Dendritic cell treated with granulocyte-macrophage colony-stimulating factor and Interleukin-4, amounts not matched to agents 40 ng/mL and 50 ng/mL, for 4 days (primary cell): ENCODE results near the gene CST3.
A peak's percentile ranks its signal among the peaks of the same experiment; 100 is the strongest.
"Not testable (repeated sequence)": the region's sequence is repeated elsewhere in the genome, so short reads cannot be mapped to it uniquely, and the experiment has no call there.

Experiments
- H3K27ac Mint-ChIP-seq: one replicate; pipeline ENCODE4 v1.8.0; 2022; ENCODE audit warnings: mild to moderate bottlenecking, mixed read lengths
- H3K27me3 Mint-ChIP-seq: one replicate; pipeline ENCODE4 v1.8.0; 2022; ENCODE audit warnings: mild to moderate bottlenecking, mixed read lengths
- H3K36me3 Mint-ChIP-seq: one replicate; pipeline ENCODE4 v1.8.0; 2022; ENCODE audit warnings: low read depth, mixed read lengths
- H3K4me1 Mint-ChIP-seq: one replicate; pipeline ENCODE4 v1.8.0; 2022; ENCODE audit warnings: low read depth, mixed read lengths
- H3K4me3 Mint-ChIP-seq: one replicate; pipeline ENCODE4 v1.8.0; 2022; ENCODE audit warnings: mild to moderate bottlenecking, moderate library complexity, mixed read lengths
- H3K9me3 Mint-ChIP-seq: one replicate; pipeline ENCODE4 v1.8.0; 2022; ENCODE audit warnings: mixed read lengths
- intact Hi-C: fragments of 100-400 bp; cut with micrococcal nuclease; formaldehyde crosslinking; loops from one replicate; pipeline ENCODE4 v1.15.0; 2022

CST3 gene

DNA sequence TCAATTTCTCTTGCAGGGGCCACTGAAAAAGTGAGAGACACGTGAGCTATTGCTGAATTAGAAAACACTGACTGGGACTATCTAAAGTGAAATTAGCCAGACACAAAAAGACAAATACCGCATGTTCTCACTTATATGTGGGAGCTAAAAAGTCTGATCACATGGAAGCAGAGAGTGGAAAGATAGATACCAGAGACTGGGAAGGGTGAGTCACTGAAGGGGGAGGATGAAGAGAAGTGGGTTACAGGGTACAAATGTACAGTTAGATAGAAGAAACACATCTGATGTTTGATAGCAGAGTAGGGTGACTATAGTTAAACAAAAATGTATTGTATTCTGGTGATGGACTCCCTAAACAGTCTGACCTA, 13.4 kb downstream of the CST3 start:
- peak overlapping the region; percentile 34 for H3K27ac Mint-ChIP-seq
- H3K4me1 Mint-ChIP-seq: peaks cover 80% of the 10 kb centered on the region
- intact Hi-C loops: loop anchor here (5.0 kb wide), 1 partner anchor 33 kb away; no protein-coding TSS in a partner anchor
- H3K4me3 Mint-ChIP-seq: no peak overlapping the region
- H3K27me3 Mint-ChIP-seq: peaks cover 8% of the 10 kb centered on the region
- peaks cover 15% of the 10 kb centered on the region for H3K36me3 Mint-ChIP-seq
- H3K9me3 Mint-ChIP-seq: no peaks in the 10 kb centered on the region

DNA sequence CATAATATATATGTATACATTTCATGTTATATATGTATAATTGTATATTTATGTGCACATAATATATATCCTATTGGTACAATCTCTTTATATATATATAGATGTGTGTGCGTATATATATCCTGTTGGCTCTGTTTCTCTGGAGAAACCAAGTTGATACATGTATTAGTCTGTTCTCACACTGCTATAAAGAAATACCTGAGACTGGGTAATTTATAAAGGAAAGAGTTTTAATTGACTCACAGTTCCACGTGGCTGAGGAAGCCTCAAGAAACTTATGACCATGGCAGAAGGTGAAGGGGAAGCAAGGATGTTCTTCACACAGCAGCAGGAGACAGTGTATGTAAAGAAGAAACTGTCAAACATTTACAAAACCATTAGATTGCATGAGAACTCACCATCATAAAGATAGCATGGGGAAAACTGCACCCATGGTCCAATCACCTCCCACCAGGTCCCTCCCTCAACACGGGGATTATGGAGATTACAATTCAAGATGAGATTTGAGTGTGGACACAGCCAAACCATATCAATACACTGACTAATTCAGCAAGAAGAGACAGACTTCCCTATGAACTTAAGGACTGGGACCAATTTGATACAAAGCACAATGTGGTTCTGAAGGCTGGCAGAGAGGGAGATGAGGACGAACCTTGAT, 14.0 kb downstream of the CST3 start:
- H3K4me3 Mint-ChIP-seq: no peak overlapping the region
- H3K27ac Mint-ChIP-seq: peak overlapping the region; percentile 34
- H3K27me3 Mint-ChIP-seq: peaks cover 10% of the 10 kb centered on the region
- peaks cover 75% of the 10 kb centered on the region for H3K4me1 Mint-ChIP-seq
- no peaks in the 10 kb centered on the region for H3K9me3 Mint-ChIP-seq
- H3K36me3 Mint-ChIP-seq: peaks cover 10% of the 10 kb centered on the region
- intact Hi-C loops: loop anchor here (5.0 kb wide), 1 partner anchor 34 kb away; no protein-coding TSS in a partner anchor

DNA sequence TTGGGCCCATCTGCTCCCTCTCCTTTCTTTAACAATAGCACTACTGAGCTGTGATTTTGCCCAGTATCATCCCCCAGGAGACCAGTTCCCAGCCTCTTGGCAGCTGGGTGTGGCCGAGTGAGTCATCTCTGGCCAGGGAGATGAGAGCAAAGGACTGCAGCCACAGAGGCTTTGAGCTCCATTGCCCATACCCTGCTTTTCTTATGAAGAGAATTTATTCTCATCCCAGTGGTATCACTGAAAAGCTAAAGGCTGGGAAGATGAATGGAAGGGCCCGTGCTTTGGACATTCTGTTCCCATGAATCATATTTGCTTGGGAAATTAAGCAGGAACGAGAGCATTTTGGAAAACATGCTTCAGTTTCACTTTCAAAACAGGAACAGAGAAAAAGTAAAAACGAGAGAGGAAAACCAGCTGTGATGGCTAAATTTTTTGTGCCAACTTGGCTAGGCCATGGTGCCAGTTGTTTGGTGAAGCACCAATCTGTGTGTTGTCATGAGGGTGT, 14.9 kb downstream of the CST3 start:
- H3K27me3 Mint-ChIP-seq: peaks cover 16% of the 10 kb centered on the region
- peaks cover 74% of the 10 kb centered on the region for H3K4me1 Mint-ChIP-seq
- peaks cover 2% of the 10 kb centered on the region for H3K36me3 Mint-ChIP-seq
- no peaks in the 10 kb centered on the region for H3K9me3 Mint-ChIP-seq
- H3K4me3 Mint-ChIP-seq: peak overlapping the region; percentile 60
- peak overlapping the region; percentile 95 for H3K27ac Mint-ChIP-seq
- intact Hi-C loops: loop anchor here (5.0 kb wide), 1 partner anchor 34 kb away; no protein-coding TSS in a partner anchor

DNA sequence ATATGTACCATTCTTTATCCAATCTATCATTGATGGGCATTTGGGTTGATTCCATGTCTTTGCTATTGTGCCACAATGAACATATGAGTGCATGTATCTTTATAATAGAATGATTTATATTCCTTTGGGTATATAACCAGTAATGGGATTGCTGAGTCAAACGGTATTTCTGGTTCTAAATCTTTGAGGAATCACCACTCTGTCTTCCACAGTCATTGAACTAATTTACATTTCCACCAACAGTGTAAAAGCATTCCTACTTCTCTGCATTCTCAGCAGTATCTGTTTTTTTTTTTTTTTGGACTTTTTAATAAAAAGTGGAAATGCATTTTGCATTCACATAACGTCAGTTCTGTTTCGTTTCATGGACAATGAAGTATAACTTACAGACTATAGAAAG, 15.4 kb downstream of the CST3 start:
- H3K27me3 Mint-ChIP-seq: peaks cover 16% of the 10 kb centered on the region
- peaks cover 76% of the 10 kb centered on the region for H3K4me1 Mint-ChIP-seq
- H3K27ac Mint-ChIP-seq: peak overlapping the region; percentile 95
- not testable (repeated sequence) for H3K36me3 Mint-ChIP-seq, H3K9me3 Mint-ChIP-seq
- intact Hi-C loops: loop anchor here (5.0 kb wide), 1 partner anchor 35 kb away; no protein-coding TSS in a partner anchor
- H3K4me3 Mint-ChIP-seq: peak overlapping the region; percentile 60

DNA sequence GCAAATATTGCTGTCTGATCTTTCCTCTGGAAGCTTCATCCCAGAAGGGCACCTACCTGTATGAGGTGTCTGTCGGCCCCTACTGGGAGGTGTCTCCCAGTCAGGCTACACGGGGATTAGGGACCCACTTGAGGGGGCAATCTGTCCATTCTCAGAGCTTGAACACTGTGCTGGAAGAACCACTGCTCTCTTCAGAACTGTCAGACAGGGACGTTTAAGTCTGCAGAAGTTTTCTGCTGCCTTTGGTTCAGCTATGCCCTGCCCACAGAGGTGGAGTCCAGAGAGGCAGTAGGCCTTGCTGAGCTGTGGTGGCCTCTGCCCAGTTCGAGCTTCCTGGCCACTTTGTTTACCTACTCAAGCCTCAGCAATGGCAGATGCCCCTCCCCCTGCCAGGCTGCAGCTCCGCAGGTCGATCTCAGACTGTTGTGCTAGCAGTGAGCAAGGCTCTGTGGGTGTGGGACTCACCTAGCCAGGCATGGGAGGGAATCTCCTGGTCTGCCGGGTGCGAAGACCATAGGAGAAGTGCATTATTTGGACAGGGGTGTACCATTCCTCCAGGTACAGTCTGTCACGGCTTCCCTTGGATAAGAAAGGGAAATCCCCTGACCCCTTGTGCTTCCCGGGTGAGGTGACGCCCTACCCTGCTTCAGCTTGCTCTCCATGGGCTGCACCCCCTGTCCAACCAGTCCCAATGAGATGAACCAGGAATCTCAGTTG, 16.9 kb downstream of the CST3 start:
- intact Hi-C loops: loop anchor here (5.0 kb wide), 1 partner anchor 36 kb away; no protein-coding TSS in a partner anchor
- Mint-ChIP-seq H3K27ac (peak overlapping the region; percentile 15), H3K27me3 (peaks cover 16% of the 10 kb centered on the region), H3K4me1 (peaks cover 74% of the 10 kb centered on the region)
- H3K36me3 Mint-ChIP-seq, H3K4me3 Mint-ChIP-seq, H3K9me3 Mint-ChIP-seq: not testable (repeated sequence)

DNA sequence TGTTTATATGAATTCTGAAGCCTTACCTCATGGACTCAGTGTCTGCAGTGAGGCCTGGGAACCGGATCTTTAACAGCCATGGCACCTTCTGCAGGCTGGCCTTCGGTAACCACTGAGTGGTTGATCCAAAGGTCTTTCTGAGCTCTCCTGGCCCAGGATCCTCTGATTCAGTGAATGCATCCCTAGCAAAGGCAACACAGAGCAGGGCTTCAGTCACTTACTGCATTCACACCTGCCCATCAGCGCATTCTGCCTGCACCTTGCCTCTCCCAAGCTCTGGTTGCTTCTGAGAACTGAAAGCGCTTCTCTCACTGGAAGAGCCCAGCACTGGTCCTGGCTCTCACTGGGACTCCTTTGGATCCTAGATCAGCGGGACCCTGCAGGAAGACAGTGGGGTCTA, 23.6 kb downstream of the CST3 start:
- peaks cover 32% of the 10 kb centered on the region for H3K4me1 Mint-ChIP-seq
- H3K9me3 Mint-ChIP-seq: no peaks in the 10 kb centered on the region
- H3K36me3 Mint-ChIP-seq: no peaks in the 10 kb centered on the region
- intact Hi-C loops: no loop called here
- H3K27me3 Mint-ChIP-seq: peaks cover 15% of the 10 kb centered on the region
- H3K4me3 Mint-ChIP-seq: no peak overlapping the region
- H3K27ac Mint-ChIP-seq: no peak overlapping the region

DNA sequence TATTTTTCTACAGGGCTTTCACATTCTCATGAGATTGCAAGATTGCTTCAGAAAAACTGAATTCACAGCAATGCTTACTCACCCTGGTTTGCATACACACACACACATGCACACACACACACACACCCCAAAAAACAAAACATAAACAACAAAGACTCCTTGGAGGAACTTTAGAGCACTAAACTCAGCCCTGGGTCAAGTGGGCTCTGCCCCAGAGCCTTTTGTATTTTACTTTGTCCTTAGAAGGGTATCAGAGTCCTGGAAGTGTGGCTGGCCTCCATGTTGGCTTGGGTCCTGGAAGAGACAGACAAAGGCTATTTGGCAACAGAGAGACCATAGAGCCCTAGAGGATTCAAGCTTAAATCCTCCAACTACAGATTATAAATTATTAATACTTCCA, 24.1 kb downstream of the CST3 start:
- Mint-ChIP-seq H3K4me3 (no peak overlapping the region), H3K27me3 (peaks cover 13% of the 10 kb centered on the region), H3K27ac (no peak overlapping the region), H3K36me3 (no peaks in the 10 kb centered on the region), H3K9me3 (no peaks in the 10 kb centered on the region), H3K4me1 (peaks cover 31% of the 10 kb centered on the region)
- intact Hi-C loops: no loop called here

DNA sequence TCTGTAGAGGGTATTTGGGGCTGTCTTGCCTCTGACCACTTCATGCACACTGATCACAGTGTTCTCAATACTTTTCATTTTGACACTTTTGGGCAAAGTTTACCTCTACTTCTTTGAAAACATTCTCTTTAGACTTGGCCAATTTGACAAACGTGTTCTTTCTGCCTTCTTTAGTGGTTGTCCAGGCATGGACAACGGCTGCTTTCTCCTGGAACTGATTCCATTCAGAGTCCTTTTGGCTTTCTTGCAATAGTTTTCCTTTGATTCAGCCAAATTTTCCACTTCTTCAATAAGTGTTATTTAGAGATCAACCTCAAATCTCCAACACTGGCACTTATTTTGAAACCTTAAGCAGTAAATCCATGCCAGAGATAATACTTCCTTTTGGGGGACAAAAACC, 25.4 kb downstream of the CST3 start:
- H3K4me1 Mint-ChIP-seq: peaks cover 20% of the 10 kb centered on the region
- H3K9me3 Mint-ChIP-seq: no peaks in the 10 kb centered on the region
- H3K36me3 Mint-ChIP-seq: no peaks in the 10 kb centered on the region
- H3K27ac Mint-ChIP-seq: no peak overlapping the region
- no peak overlapping the region for H3K4me3 Mint-ChIP-seq
- intact Hi-C loops: no loop called here
- peaks cover 7% of the 10 kb centered on the region for H3K27me3 Mint-ChIP-seq

DNA sequence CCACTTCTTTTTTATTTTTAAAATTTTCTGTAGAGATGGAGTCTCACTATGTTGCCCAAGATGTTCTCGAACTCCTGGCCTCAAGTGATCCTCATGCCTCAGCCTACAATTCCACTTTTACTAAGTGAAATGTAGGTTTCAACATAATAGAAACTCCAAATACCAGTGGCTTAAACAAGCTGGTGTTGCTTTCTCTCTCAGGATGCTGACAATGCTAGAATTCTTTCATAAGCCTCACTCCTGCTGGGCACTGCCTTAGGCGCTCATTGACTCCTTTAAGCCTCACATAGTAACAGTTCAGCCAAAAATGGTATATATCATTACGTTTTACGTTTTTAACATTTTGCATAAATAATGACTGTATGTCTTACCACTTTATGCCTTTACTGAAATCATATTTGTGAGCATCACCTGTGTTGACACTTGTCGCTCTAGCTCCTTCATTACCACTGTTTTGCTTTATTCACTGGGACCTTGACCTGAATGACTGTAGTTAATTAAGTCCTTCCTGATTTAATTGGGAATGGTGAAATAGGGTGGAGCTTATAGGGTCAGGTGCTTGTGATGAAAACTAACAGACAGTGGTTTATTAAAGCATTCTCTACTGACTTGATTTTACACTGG, 28.2 kb downstream of the CST3 start:
- Mint-ChIP-seq H3K27me3 (peaks cover 17% of the 10 kb centered on the region), H3K27ac (no peak overlapping the region), H3K4me1 (peaks cover 22% of the 10 kb centered on the region), H3K36me3 (no peaks in the 10 kb centered on the region), H3K4me3 (no peak overlapping the region), H3K9me3 (no peaks in the 10 kb centered on the region)
- intact Hi-C loops: no loop called here

DNA sequence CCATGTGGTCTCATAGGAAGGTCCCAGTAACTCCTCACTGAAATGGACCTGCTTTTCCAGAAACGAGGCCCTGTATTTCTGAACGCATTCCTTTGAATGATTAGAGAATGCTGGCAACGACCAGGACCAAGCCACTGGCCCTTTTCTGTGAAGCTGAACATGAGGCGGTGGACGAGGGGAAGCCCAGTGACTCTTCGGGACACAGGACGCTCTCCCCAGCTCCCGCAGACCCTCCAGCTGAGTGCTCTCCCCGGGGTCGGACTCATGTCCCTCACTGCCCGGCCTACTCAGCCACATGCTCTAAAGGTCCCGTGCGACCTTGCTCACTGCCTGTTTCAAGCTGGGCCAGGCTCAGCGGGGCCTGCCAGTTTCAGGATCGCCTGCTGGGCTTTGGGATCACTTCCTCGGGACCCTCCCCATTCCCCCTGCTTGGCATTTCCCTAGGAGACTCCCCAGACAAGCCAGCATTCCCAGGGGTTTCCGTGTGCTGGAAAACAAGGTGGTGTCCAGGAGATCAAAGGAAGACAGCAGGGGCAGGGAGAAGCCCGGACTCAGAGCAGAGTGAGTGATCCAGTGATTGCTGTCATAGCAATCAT, 29.4 kb downstream of the CST3 start:
- H3K9me3 Mint-ChIP-seq: peaks cover 2% of the 10 kb centered on the region
- H3K4me1 Mint-ChIP-seq: peaks cover 21% of the 10 kb centered on the region
- H3K36me3 Mint-ChIP-seq: no peaks in the 10 kb centered on the region
- H3K4me3 Mint-ChIP-seq: no peak overlapping the region
- H3K27ac Mint-ChIP-seq: peak overlapping the region; percentile 40
- peaks cover 26% of the 10 kb centered on the region for H3K27me3 Mint-ChIP-seq
- intact Hi-C loops: no loop called here

DNA sequence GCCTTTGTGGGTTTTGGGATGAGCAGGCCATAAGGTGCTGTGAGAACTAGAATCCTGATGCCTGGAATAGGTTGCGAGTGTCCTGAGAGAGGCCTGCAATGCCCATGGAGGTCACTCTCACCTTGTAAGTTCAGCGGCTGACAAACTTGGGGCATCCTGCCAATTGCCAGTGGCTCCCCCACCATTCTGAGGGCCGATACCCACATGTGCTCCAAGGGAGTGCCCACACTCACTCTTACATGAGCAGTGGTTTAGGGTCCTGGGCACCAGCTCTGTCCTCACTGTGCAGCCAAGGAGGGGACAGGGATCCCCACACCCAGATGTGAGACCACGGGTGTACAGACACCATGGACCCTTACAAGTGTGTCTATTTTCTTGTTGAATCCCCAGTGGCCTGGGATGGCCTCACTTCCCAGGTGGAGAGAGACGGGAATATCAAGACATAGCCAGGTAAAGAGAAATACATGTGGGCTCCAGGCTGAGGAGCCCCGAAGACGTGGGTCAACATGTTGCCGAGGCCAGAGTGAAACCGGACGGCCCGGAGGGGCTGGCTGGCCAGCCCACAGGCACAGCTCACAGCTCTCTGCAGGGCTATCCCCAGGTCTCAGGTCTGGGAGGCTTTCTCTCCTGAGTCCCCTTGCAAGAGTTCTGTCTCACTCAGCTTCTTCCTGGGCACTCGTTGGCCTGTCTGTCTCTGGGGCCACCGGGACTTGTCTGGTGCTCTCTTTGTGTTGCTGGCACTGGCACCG, 30.1 kb downstream of the CST3 start:
- Mint-ChIP-seq H3K4me1 (peaks cover 25% of the 10 kb centered on the region), H3K36me3 (no peaks in the 10 kb centered on the region), H3K27ac (no peak overlapping the region), H3K4me3 (no peak overlapping the region), H3K9me3 (peaks cover 6% of the 10 kb centered on the region), H3K27me3 (peaks cover 27% of the 10 kb centered on the region)
- intact Hi-C loops: no loop called here

DNA sequence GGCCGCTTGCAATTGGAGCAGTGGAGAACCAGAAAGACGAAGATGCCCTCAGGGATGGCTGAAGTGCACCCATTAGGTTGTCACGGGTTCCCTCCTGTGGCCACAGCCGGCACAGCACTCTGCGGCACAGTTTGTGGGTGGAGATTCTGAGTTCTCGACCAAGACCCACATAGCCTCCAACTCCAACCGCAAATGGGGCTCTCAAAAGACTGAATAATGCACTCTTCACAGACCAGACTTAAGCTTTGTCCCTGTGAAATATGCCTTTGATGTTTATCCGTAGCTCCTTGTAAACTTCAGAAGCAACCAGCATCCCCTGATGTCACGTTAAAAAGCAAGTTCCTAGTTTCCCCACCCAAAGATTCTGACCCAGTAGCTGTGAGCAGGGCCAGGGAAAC, 31.1 kb downstream of the CST3 start:
- Mint-ChIP-seq H3K9me3 (peaks cover 6% of the 10 kb centered on the region), H3K4me1 (peaks cover 34% of the 10 kb centered on the region), H3K27ac (no peak overlapping the region), H3K36me3 (no peaks in the 10 kb centered on the region), H3K4me3 (no peak overlapping the region), H3K27me3 (peaks cover 27% of the 10 kb centered on the region)
- intact Hi-C loops: loop anchor here (1.0 kb wide), 1 partner anchor 164 kb away; no protein-coding TSS in a partner anchor

DNA sequence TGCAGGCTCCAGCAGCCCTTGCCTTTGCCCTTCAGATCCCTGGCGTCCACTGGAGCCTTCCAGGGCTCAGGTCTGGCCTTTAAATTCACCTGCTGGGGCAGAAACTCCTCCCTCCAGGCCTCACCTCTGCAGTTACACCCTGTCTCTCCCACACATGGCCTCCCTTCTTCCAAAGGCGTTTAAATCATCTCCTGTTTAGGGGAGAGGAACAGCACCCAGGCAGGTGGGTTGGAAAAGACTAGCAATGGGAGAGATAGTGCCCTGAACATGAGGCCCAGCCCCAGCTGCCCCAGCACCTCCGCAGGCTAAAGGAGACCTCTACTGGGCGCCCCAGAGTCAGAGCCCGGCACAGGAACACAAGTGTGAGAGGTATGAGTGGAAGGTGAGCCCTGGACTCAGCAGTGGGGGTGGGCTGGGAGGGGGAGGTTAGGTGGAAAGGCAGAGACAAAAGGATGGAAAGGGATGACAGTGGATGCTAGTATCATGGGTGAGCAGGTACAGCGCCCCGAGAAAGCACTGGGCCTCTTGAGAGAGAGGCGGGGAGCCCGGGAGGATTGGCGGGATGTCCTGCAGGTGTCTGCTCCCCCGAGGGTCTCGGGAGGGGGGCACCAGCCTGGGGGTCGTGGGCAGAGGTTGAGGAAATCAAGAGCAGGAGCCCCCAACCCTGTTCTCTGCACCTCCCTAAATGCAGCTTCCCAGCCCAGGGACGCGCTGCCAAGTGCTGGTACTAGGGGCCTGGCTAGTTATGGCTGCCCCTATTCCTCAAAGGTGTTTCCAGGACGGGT, 31.7 kb downstream of the CST3 start, which contains the start of gene CST9:
Gene CST9 (minus strand): TSS at position 51 of the 785 bp plus-strand sequence. CDS start 53 bp downstream, outside the sequence.
- Mint-ChIP-seq H3K4me1 (peaks cover 34% of the 10 kb centered on the region), H3K4me3 (no peak within 1 kb of the TSS), H3K9me3 (peaks cover 6% of the 10 kb centered on the region), H3K36me3 (no peaks in the 10 kb centered on the region), H3K27me3 (peaks cover 24% of the 10 kb centered on the region), H3K27ac (no peak within 1 kb of the TSS)
- intact Hi-C loops: loop anchor here (1.0 kb wide), 1 partner anchor 164 kb away; no protein-coding TSS in a partner anchor
